GM21367 (cell line): Measurements from ENCODE around the gene SIGLEC9.

Experiments used
- ATAC-seq: cut with Tn5 transposase; IDR thresholded peaks from one replicate; pipeline ENCODE4 v1.9.1; 2021; ENCODE audit not compliant: unreplicated experiment

SIGLEC9 gene

DNA sequence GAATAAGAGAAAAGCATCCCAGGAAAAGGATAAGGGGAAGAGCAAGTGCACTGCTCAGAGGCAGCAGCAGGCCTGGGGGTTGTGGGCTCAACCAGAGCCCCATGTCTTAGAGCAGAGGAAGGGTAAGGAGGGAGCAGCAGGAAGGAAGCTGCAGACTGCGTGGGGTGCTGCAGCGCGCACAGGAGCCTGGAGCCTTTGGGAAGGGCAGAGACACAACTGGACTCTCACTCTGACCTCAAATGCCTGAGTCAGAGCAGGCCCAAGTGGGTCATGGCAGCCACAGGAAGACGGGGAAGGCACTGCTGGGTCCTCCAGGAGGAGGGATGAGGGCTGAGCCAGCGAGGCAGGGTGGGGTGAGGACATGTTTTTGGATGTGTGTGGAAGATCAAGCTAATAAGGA lies 49.0 kb downstream of the SIGLEC9 start:
- ATAC-seq: no peak

DNA sequence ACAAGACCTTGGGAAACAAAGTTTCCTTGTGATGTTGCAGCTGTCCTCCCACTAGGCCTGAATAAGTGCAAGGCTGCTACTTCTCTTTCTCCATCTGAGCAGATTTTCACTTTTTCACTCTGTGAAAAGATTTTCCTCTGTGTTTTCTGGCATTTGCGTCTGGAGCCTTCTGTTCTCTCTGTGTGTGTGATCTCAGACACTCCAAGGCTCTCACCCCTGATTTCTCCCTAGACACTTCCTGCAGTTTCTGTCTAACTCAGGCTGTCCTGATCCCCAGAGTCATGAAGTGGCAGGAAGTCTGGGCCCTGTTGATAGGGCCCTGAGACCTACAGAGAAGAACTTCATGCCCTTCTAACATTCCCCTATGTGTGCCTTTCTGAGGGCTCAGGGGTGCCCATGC lies 54.5 kb downstream of the SIGLEC9 start:
- ATAC-seq: no peak
